Activated naive CD4-positive, alpha-beta T cell treated with anti-CD3 and anti-CD28 coated beads, Interleukin-2, amount 50 U/mL, for 72 hours (primary cell): Measurements from ENCODE around the gene FKBP11. TPM values are rescaled to one million over a fixed set of nuclear protein-coding genes. Genes with fewer than 3 reads are reported as not detected.

Source experiments
- ATAC-seq, 2 donors: fragments of 150-1000 bp; cut with Tn5 transposase; 2 replicates each; pipeline ENCODE4 v1.10.0; 2021; ENCODE audit warnings: mild to moderate bottlenecking in 2 of 2, moderate library complexity in 2 of 2
- DNase-seq, 2 donors: peaks; one replicate each; pipeline ENCODE4 v3.0.0; 2021 to 2022; ENCODE audit warnings: low spot score in 2 of 2
- H3K27ac Mint-ChIP-seq, 2 donors: one replicate each; pipeline ENCODE4 v1.8.0; 2022; ENCODE audit warnings: mild to moderate bottlenecking in 2 of 2, mixed read lengths in 2 of 2
- H3K36me3 Mint-ChIP-seq, 2 donors: one replicate each; pipeline ENCODE4 v1.8.0; 2022; ENCODE audit warnings: mixed read lengths in 2 of 2
- H3K9me3 Mint-ChIP-seq, 2 donors: one replicate each; pipeline ENCODE4 v1.8.0; 2022; ENCODE audit warnings: mixed read lengths in 2 of 2
- total RNA-seq, 2 donors: library from RNA; stranded (reverse); gene quantifications; one replicate each; pipeline ENCODE4 v1.2.3, GENCODE V29; 2022

FKBP11 gene
- total RNA-seq, 2 donors from 2014 or later, result 31.6 to 68.6 TPM

DNA sequence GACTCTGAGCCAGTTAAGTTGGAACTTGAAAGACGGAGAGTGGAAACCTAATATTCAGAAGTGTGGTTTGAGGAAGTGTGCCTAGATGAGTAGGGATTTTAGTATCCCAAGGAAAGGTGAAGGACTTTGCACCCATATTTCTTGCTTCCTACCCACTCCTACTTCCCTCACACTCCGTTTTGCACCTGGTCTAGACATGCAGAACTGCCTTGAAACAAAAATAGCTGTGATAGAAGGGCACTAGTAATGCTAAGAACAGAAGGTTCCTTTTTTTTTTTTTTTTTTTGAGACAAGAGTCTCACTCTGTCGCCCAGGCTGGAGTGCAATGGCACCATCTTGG is 32.7 kb upstream of the FKBP11 start:
- peaks cover 9 to 29% of the 10 kb centered on the region in 2 donors for H3K36me3 Mint-ChIP-seq
- H3K9me3 Mint-ChIP-seq, result no peaks in the 10 kb centered on the region
- no peak overlapping the region for H3K27ac Mint-ChIP-seq
- no peak for ATAC-seq
- DNase-seq, result no peak

DNA sequence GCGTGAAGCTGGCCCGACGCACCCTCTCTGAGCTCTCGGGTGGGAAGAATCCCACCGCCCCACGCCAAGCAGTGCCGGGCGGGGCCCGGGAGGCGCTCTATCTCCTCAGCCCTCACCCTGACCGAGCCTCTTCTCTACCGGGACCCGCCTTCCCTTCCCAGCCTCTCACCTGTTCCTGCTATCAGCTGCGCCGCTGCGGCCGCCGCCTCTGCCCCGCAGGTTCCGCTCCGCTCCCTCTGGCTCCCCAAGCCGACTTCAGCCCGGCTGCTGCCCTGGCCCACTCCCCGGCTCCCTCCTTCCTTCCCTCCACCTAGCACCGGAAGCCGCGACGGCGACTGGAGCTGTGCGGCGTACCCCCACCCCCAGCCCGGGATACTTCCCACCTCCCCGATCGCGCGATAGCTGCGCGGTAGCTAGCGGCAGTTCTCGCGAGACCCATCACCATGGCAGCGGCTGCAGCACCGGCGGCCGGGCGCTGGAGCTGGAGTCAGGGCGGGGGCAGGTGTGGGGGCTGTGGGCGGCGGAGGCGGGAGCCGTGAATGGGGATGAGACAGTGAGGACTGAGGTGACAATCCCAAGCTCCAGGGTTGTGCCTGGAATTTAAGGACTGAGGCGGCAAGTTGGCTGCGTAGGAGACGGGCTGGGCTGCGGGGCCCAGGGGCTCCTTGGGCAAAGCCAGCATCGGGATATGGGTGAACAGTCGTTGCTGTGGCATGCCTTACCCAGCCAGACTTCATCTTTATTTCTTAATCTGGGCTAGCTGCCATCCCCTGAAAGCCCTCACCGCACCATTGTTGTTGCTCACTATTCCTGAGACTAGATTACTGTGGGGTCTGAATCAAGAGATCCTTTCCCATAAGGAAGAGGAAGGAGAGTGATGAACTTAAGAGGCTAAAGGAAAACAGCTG is 32.1 kb upstream of the FKBP11 start, which contains the start of gene ARF3:
Gene ARF3, minus strand, starts transcription at position 347 of the 908 bp plus-strand sequence. CDS start 16,392 bp downstream, outside the sequence.
- peak; percentile 98 for ATAC-seq
- Mint-ChIP-seq H3K36me3 (peaks cover 9 to 29% of the 10 kb centered on the region in 2 donors), H3K27ac (peak within 1 kb of the TSS; percentile 91 to 95), H3K9me3 (no peaks in the 10 kb centered on the region)
- DNase-seq, result peak; percentile 91 to 92

DNA sequence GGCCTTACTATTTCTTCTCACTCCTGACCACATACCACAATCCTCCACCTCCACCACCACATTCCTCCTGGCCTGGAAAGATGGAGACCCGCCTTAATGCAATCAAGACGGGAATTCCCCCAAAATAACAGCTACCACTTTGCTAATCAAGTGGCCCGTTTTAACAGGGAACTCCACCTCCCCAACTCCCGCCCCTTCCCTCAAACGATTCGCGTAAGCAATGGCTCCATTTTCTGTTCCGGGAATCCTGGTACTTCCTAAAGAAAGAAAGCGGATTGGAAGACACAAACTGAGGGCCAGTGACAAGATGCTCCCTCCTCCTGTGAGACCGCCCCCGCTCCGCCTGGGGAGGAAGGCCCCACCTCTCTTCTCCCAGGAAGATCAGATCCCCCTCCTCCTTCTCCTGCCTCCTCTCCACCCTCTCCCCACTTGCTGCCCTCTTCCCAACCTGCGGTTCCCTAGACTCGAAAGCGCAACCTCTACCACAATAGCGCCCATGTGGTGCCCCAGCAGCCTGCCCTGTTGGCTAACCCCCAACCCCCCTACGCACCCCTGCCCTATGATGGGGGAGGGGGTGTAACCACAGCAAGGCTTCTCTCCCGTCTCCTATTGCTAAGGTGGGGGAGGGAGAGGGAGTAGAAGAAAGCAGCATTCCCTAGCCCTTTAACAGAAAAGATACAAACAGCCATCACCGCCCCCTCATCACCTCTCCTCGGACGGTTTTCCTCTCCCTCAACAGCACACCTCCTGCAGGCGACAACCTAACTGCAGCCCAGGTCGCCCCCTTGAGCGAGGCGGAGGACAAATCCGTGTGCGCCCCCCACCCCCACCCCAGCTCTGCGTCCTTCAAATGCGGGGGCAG is 31.2 kb upstream of the FKBP11 start:
- ATAC-seq, result peak; percentile 25 to 52
- H3K9me3 Mint-ChIP-seq, result no peaks in the 10 kb centered on the region
- peak in 1 of 2 donors; percentile 33 for DNase-seq
- H3K36me3 Mint-ChIP-seq, result peaks cover 9 to 29% of the 10 kb centered on the region in 2 donors
- H3K27ac Mint-ChIP-seq, result peak overlapping the region; percentile 91 to 95

DNA sequence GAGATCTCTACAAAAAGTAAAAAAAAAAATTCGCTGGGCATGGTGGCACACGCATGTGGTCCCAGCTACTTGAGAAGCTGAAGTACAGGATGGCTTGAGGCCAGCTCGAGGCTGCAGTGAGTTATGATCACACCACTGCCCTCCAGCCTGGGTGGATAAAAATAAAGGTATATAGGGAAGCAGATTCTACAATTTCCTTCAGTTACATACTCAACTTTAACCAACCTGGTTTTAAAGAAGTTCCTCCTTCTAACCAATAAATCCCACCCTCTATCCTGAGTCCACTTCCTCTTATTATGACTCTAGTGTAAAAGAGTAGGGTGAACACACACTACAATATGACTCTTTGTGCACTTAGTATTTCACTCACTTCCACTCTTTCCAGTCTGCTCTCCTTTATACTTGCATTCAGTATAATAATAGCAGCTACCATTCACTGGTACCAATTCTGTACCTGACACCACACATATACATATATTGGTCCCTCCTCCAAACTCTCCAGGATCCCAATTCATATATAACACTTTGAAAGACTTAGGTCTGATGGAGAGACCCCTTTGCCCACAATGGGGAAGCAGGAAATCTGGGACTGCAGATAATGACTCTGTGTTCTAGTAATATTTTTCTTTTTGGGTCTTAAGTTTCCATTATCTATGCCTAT is 29.7 kb upstream of the FKBP11 start:
- DNase-seq (no peak), ATAC-seq (no peak)
- Mint-ChIP-seq H3K27ac (no peak overlapping the region), H3K9me3 (no peaks in the 10 kb centered on the region), H3K36me3 (peaks cover 9 to 29% of the 10 kb centered on the region in 2 donors)

DNA sequence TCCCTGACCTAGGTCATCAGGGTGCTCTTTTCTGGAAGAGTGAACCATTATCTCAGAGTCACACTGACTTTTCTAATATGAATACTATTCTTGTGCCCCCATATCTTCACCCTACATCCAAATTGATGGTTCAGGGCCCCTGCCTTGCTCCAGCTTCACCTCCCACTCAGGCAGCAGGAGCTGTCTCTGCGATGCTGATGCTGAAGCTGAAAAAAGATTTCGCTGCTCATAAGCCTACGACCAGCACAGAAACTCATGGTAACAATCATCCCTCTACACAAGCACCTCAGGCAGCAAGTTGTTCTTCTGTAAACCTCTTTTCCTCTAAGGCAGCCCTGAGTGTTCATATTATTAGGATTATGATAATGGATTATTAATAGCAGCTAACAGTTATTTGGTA is 28.8 kb upstream of the FKBP11 start:
- no peaks in the 10 kb centered on the region for H3K9me3 Mint-ChIP-seq
- peaks cover 9 to 29% of the 10 kb centered on the region in 2 donors for H3K36me3 Mint-ChIP-seq
- no peak for DNase-seq
- ATAC-seq, result no peak
- no peak overlapping the region for H3K27ac Mint-ChIP-seq

DNA sequence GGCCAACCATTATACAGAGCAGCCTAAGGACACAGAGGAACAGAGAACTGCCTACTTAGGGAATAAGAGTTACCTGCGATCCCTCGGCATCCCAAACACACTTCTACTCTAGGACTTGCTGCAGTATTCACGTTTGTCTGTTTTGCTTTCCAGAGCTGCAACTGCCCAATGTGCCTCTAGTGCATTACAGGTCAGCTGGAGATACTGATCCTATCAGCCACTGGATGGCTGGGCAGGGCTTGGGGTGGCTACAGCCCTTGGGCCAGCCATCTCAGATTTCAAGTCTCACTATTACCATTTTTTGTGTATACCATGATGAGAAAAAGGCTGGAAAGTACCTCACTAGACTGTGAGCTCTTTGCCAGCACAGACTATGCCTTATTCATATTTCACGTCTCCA is 27.4 kb upstream of the FKBP11 start:
- Mint-ChIP-seq H3K9me3 (no peaks in the 10 kb centered on the region), H3K27ac (no peak overlapping the region), H3K36me3 (peaks cover 9 to 35% of the 10 kb centered on the region in 2 donors)
- no peak for DNase-seq
- no peak for ATAC-seq

DNA sequence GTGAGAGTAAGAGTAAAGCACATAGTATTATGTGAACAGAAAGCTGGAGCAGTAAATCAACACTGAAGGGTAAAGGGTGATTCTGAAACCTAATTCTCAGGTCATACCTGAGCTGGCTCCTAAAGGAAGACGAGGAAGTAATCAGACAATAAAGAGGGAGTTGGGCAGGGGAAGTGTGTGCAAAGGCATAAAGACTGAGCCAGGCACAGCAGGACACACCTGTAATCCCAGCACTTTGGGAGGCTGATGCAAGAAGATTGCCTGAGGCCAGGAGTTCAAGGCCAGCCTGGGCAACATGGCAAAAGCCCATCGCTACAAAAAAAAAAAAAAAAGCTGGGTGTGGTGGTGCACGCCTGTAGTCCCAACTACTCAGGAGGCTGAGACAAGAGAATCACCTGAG is 22.4 kb upstream of the FKBP11 start:
- Mint-ChIP-seq H3K27ac (no peak overlapping the region), H3K9me3 (no peaks in the 10 kb centered on the region), H3K36me3 (peaks cover 0 to 6% of the 10 kb centered on the region in 2 donors)
- no peak for ATAC-seq
- DNase-seq, result no peak

DNA sequence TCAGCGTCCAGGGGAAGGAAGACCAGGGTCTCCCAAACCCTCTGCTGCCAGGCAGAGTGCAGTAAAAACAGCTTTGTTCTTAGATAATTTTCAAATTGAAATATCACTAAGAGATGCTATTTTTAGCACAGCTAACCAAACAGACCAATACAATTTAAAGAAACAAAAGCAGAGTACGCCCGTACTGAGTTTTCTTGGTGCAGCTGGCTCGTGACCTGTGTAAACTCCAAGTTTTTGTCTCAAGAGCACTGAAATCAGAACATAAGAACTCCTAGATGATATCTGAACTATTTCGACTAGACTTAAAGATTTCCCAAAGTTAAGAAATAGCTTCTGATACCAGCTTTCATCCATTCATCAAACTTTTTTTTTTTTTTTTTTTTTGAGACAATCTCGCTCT is 21.7 kb upstream of the FKBP11 start:
- ATAC-seq, result no peak

DNA sequence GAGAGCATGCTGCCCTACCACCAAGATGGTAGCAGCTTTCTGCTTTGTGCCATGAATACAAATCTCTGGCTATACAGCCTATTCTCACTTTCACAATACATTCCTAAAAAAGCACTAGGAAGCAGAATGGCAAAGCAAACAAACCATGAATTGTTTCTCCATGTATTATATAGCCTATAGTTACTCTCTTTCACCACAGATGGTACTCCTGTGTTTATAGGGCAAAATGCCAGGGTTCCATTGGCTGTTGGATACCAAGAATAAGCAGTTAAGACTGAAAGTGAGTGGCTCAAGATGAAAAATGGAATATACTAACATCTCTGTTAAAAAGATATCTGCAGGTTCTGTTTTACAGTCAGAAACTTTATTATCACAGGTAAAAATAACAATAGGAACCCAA is 20.9 kb upstream of the FKBP11 start:
- Mint-ChIP-seq H3K27ac (no peak overlapping the region), H3K9me3 (no peaks in the 10 kb centered on the region), H3K36me3 (peaks cover 0 to 6% of the 10 kb centered on the region in 2 donors)
- DNase-seq (no peak), ATAC-seq (no peak)

More for the DNA sequence above, 21.7 kb upstream of the FKBP11 start:
- no peaks in the 10 kb centered on the region for H3K9me3 Mint-ChIP-seq
- H3K27ac Mint-ChIP-seq, result no peak overlapping the region
- peaks cover 0 to 6% of the 10 kb centered on the region in 2 donors for H3K36me3 Mint-ChIP-seq
- DNase-seq, result no peak

DNA sequence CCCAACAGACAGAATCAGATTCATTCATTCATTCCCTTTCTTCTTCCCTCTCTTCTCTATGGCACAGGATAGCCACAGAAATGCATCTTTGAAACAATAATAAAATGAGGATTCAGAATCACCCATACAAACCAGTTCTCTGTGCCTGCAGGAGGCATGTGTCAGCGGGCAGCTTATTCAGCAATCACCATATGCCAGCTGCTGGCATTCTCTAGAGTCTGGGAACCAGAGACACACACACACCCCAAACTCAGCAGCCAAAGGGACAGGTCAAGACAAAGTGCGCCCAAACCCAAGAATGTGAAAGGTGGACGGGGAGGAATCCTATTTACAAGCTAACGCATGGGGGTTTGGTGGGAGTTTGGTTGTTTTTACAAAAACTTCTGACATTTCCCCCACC is 17.9 kb upstream of the FKBP11 start:
- ATAC-seq (no peak), DNase-seq (no peak)
- no peaks in the 10 kb centered on the region for H3K9me3 Mint-ChIP-seq
- no peaks in the 10 kb centered on the region for H3K36me3 Mint-ChIP-seq
- no peak overlapping the region for H3K27ac Mint-ChIP-seq

DNA sequence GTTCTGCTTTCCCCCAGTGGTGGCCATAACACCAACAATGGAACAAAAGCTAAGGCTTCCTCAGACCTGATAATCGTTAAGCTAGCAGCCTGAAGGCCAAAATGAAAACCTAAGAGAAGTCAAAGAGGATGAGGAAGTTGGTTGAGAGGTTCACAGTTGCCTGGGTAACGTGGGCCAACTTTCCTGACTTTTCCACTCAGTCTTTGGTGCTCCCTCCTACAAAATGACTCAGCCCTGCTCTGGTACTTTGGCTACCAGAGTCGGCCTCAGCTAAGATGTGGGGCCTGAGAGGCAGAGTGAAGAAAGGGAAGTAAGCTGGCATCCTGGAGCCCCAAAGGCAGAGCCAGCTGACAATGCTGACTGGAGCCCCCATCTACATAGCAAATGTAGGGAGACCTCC is 14.9 kb upstream of the FKBP11 start:
- DNase-seq (no peak), ATAC-seq (no peak)
- peak overlapping the region in 1 of 2 donors; percentile 30 for H3K27ac Mint-ChIP-seq
- H3K36me3 Mint-ChIP-seq, result peaks cover 0 to 4% of the 10 kb centered on the region in 2 donors
- no peaks in the 10 kb centered on the region for H3K9me3 Mint-ChIP-seq

DNA sequence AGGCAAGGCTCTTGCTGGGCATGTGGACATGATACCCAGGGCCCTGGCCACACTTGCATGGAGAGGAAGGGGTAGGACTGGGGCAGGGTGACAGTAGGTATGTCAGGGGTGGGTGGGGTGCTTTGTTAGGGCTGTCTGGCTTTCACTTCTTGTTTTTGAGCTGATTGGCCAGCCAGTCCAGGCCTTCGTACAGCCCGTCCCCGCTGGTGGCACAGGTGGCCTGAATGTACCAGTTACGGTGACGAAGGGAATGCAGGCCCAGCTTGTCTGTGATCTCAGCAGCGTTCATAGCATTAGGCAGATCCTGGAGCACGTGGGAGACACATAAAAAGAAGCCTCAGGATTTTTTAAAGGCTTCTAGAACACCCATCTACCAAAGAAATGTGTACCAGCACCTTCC is 13.5 kb upstream of the FKBP11 start:
- Mint-ChIP-seq H3K9me3 (no peaks in the 10 kb centered on the region), H3K27ac (no peak overlapping the region), H3K36me3 (peaks cover 0 to 4% of the 10 kb centered on the region in 2 donors)
- DNase-seq, result no peak
- ATAC-seq, result no peak

DNA sequence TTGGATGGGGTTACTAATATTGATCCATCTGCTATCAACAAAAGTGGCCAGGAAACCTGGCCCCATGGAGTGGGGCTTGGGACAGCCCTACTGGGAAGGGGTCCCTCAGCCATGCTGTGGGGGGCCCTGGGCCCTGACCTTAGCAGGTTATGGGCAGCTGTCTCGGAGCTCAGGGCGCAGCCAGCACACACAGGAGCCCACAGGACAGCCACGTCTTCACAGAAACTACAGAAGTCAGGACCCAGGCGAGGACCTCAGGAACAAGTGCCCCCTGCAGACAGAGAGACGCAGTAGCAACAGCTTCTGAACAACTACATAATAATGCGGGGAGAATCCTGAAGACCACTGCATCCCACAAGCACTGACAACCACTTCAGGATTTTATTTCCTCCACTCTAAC is 11.9 kb upstream of the FKBP11 start:
- peak in 1 of 2 donors; percentile 10 for ATAC-seq
- DNase-seq, result no peak
- Mint-ChIP-seq H3K27ac (no peak overlapping the region), H3K9me3 (no peaks in the 10 kb centered on the region), H3K36me3 (peaks cover 0 to 4% of the 10 kb centered on the region in 2 donors)

DNA sequence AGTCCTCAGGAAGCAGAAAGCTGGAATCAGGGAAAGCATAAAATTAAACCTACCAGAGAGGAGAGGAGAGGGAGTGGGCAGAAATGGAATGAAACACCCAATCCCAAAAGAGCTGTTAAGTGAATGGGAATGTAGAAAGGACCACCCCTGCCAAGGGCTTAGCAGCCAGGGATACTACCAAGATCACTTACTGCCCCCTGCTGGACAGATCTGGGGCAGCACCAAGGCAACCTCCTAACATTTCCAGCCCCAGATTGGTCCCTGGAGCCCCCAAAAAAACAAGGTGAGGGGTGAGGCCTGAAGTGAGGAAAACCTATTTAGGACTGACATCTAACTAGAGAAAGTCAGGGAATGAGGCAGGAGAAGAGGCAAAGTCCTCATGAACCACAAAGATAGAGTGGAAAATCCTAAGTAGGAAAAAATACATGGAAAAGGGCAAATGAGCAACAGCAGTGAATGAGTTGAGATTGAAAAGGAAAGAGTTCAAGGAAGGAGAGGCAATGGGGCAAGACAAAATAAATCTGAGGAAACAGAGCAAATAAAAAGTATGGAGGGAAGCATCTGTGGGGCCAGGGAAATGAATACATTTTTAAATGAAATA is 11.2 kb upstream of the FKBP11 start:
- peak; percentile 69 to 75 for ATAC-seq
- Mint-ChIP-seq H3K27ac (peak overlapping the region in 1 of 2 donors; percentile 37), H3K36me3 (peaks cover 0 to 4% of the 10 kb centered on the region in 2 donors), H3K9me3 (no peaks in the 10 kb centered on the region)
- peak; percentile 60 to 89 for DNase-seq

DNA sequence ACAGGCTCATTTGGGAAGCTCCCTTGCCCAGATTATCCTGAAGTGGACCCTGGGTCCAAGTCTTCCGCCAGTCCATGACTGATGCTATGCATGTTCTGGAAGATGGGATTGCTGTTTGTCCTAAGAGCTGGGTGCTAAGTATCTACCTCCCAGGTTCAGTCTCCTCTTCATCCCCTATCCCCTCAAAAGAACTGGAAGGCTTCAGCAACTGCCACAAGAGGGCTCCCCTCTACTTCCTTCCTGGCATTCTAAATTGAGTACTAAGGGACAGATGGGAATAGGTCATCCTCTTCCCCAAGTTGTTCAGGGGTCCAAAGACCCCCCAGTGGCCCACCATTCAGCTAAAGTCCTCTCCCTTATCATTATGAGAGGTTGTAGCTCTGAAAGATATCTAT is 9.0 kb upstream of the FKBP11 start:
- DNase-seq (no peak), ATAC-seq (no peak)
- Mint-ChIP-seq H3K36me3 (peaks cover 0 to 4% of the 10 kb centered on the region in 2 donors), H3K27ac (no peak overlapping the region), H3K9me3 (no peaks in the 10 kb centered on the region)

DNA sequence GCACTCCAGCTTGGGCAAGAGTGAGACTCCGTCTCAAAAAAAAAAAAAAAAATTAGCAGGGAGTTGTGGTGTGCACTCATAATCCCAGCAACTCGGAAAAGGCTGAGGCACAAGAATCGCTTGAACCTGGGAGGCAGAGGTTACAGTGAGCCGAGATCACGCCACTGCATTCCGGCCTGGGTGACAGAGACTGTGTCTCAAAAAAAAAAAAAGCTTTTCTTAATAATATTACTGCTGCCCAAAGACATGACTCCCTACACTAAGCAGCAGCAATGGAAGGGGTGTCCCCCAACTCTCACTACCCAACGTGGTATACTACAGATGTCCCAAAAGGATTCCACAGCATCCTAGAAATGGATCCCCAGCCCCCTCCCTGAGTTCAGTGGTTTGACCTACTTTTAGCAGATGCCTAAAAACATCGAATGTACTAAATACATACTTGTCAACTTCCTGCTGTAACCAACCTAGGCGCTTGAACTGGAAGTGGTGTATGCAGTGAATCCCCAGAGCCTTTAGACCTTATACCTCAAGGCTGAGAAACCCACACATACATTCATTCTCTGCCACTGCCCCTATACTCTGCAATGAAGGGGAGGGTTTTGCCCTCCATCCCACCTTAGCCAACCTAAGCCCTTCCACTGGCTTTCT is 8.5 kb upstream of the FKBP11 start:
- no peak for DNase-seq
- Mint-ChIP-seq H3K36me3 (peaks cover 0 to 4% of the 10 kb centered on the region in 2 donors), H3K27ac (peak overlapping the region in 1 of 2 donors; percentile 41), H3K9me3 (no peaks in the 10 kb centered on the region)
- ATAC-seq, result peak; percentile 22 to 44
